NB4 (cell line): ENCODE measurements around the gene TM4SF18.
A peak's percentile ranks its signal among the peaks of the same experiment; 100 is the strongest.
"Not testable (repeated sequence)": the region's sequence is repeated elsewhere in the genome, so short reads cannot be mapped to it uniquely, and the experiment has no call there.

ENCODE experiments used
- DNase-seq: peaks from one replicate; pipeline ENCODE4 v3.0.0; 2010; ENCODE audit warnings: low read depth
- H3K4me3 ChIP-seq: one replicate; pipeline ENCODE4 v1.5.1; 2011; ENCODE audit warnings: mild to moderate bottlenecking, low read depth, low read length, moderate library complexity
- MYC ChIP-seq: IDR thresholded peaks from 2 replicates; pipeline ENCODE4 v1.6.1; 2011; ENCODE audit warnings: low read depth, low read length
- POLR2A ChIP-seq: IDR thresholded peaks from 2 replicates; pipeline ENCODE4 v1.6.1; 2011; ENCODE audit warnings: mild to moderate bottlenecking; ENCODE audit not compliant: insufficient read length; ENCODE audit errors: extremely low read depth
- TF ChIP-seq, protein P1 (sequence below): IDR thresholded peaks from one replicate; pipeline ENCODE4 v1.5.1; 2012; ENCODE audit warnings: low read depth, low read length
- TF ChIP-seq, protein P2 (sequence below): IDR thresholded peaks from 2 replicates; pipeline ENCODE4 v1.6.1; 2011; ENCODE audit warnings: low read depth, low read length

Gene TM4SF18

DNA sequence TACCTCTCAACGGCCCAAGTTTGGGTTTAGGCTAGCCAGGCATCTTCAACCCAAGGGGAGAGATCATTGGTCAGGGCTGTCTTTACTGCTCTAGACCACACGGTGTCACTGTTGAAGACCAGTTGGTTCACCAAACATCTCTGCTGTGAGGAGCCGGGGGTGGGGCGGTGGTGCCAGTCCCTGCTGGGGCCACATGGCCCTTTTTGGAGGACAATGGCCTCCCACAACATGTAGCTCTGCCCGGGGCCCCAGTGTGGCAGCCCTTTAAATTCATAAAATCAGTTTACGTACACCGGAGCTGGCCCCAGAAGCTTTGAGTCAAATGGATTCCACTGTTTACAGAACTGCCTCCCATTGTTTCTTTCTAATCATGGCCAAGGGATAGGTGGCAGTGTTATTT, 19.1 kb upstream of the TM4SF18 start:
- peak; percentile 59 for DNase-seq
- H3K4me3 ChIP-seq, result no peak overlapping the region
- TF ChIP-seq MYC (no peak), POLR2A (no peak)
- TF ChIP-seq, protein P1, sequence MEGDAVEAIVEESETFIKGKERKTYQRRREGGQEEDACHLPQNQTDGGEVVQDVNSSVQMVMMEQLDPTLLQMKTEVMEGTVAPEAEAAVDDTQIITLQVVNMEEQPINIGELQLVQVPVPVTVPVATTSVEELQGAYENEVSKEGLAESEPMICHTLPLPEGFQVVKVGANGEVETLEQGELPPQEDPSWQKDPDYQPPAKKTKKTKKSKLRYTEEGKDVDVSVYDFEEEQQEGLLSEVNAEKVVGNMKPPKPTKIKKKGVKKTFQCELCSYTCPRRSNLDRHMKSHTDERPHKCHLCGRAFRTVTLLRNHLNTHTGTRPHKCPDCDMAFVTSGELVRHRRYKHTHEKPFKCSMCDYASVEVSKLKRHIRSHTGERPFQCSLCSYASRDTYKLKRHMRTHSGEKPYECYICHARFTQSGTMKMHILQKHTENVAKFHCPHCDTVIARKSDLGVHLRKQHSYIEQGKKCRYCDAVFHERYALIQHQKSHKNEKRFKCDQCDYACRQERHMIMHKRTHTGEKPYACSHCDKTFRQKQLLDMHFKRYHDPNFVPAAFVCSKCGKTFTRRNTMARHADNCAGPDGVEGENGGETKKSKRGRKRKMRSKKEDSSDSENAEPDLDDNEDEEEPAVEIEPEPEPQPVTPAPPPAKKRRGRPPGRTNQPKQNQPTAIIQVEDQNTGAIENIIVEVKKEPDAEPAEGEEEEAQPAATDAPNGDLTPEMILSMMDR, result peak; percentile 73
- TF ChIP-seq, protein P2, sequence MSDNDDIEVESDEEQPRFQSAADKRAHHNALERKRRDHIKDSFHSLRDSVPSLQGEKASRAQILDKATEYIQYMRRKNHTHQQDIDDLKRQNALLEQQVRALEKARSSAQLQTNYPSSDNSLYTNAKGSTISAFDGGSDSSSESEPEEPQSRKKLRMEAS, result peak; percentile 32; the same call in 1 of the 2 replicates

DNA sequence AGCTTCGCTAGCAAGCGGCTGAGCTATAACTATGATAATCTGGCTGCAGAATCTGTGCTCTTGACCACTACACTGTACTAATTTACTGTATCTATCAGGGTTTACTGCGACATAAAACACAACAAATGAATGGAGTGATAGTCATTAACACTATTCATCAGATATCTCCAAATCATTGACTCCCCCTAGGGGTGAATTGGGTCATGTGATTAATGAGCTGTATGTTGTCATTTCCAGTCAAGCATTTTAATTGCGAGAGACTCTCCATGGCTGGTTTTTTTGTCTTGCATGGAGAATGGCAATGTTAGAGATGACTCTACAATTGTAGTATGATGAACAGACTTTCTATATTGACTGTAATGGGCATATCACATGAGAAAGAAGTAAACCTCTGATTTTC, 10.5 kb upstream of the TM4SF18 start:
- TF ChIP-seq, protein P1, result peak; percentile 21
- TF ChIP-seq MYC, result no peak
- TF ChIP-seq POLR2A, result no peak
- TF ChIP-seq, protein P2, result no peak
- peak; percentile 35 for DNase-seq
- no peak overlapping the region for H3K4me3 ChIP-seq

DNA sequence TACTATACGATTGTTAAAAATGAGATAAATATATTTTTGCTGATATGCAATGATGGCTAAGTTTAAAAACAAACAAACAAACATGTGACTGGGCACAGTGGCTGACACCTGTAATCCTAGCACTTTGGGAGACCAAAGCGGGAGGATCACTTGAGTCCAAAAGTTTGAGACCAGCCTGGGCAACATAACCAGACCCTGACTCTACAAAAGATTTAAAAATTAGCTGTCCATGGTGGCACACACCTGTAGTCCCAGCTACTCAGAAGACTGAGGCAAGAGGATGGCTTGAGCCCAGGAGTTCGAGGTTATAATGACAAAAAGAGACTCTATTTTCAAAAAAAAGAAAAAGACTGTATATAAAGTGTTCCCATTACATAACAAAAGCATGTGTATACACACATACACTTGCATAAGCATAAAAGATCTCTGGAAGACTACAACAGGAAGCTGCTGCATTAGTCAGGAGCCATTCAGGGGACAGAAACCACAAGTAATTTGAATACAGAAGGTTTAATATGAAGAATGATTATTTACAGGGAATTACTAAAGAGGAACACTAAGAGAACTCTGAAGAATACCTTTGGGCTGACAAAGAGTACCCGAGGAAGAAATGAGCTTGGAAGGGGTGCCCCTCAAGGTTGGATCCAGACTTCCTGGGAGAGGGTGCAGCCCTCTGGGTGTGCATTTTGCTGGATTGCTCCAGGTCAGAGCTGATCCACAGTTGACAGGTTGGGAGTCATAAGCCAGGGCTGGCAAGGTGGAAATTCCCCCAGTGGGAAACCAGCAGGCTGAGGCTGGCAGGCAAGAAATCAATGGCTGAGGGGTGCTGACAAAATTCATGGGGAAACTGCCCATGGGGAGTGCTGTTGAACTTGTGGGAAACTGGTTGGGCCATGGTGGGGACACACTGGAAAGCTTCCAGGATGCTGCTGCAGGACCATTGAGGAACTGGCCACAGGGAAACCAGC, 9.3 kb upstream of the TM4SF18 start:
- peak; percentile 49 for DNase-seq
- TF ChIP-seq, protein P2, result no peak
- no peak for TF ChIP-seq POLR2A
- no peak for TF ChIP-seq MYC
- TF ChIP-seq, protein P1, result no peak
- H3K4me3 ChIP-seq, result no peak overlapping the region

DNA sequence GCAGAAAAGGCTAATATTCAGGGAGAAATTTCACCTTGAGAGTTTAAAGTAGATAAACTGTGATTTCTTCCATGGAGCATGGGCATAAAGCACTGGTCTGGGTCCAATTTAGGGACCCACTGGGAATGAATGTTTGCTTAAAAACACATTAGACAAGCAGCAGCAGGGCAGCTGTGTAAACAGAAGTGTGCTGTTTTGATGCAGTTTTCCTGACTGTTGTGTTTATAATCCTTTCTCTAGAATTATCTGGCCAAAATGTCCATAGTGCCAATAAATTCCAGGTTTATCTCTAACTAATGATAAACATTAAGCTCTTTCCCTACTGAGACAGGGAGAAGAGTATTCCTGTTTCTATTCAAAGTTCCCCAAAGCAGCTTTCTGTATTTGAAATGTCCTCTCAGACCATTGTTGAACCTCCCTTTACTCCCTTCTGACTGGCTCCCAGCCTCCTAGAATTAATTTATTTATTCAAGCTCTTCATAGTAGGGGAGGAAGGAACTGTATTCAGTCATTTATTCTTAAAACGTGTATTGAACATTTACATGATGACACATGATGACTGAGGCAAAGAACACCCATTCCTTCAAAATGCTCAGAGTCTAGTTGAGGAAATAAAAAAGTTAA, 7.0 kb upstream of the TM4SF18 start:
- no peak for DNase-seq
- no peak for TF ChIP-seq POLR2A
- no peak for TF ChIP-seq MYC
- TF ChIP-seq, protein P2, result no peak
- TF ChIP-seq, protein P1, result no peak
- H3K4me3 ChIP-seq, result no peak overlapping the region

DNA sequence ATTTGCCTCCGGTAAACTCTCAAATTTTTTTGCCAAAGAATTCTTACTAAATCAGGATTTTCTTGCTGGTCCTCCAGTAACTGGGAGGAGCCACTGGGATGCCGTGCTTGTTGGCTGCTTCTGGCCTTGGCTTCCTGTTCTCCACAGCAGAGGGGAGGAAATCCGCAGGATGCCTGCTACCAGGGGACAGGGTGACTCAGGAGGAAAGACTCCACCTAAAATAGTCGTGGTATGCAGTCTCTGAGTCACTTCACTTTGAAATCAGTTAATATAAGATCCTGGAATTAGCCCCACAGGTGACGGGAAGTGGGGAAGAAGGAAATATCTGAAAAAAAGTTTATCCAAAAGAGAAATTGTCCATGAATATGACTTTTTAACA, 6.5 kb upstream of the TM4SF18 start:
- DNase-seq, result peak; percentile 3
- no peak overlapping the region for H3K4me3 ChIP-seq
- TF ChIP-seq POLR2A (no peak), MYC (no peak)
- TF ChIP-seq, protein P1, result no peak
- TF ChIP-seq, protein P2, result no peak

DNA sequence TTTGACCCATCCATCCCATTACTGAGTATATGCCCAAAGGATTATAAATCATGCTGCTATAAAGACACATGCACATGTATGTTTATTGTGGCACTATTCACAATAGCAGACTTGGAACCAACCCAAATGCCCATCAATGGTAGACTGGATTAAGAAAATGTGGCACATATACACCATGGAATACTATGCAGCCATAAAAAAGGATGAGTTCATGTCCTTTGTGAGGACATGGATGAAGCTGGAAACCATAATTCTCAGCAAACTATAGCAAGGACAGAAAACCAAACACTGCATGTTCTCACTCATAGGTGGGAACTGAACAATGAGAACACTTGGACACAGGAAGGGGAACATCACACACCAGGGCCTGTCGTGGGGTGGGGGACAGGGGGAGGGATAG, 4.0 kb upstream of the TM4SF18 start:
- DNase-seq, H3K4me3 ChIP-seq: not testable (repeated sequence)
